SK-N-SH (cell line): ENCODE results near the gene PCNX1.
"Not testable (repeated sequence)": the region's sequence is repeated elsewhere in the genome, so short reads cannot be mapped to it uniquely, and the experiment has no call there.

Source experiments
- CTCF ChIP-seq: fragments of 200-600 bp; sonication (generic); IDR thresholded peaks from 2 replicates; pipeline ENCODE4 v1.6.1; 2017; ENCODE audit warnings: antibody characterized with exemption, mild to moderate bottlenecking, moderate library complexity
- FOXM1 ChIP-seq: IDR thresholded peaks from 2 replicates; pipeline ENCODE4 v1.4.0; 2012; ENCODE audit warnings: low read depth, mild to moderate bottlenecking
- SMC3 ChIP-seq: IDR thresholded peaks from 2 replicates; pipeline ENCODE4 v1.6.1; 2012; ENCODE audit warnings: low read depth, low read length, improper control_type of control experiment
- TAF1 ChIP-seq: IDR thresholded peaks from 2 replicates; pipeline ENCODE4 v1.6.1; 2012; ENCODE audit warnings: low read depth, mild to moderate bottlenecking, low read length, moderate library complexity, borderline replicate concordance
- TEAD4 ChIP-seq: IDR thresholded peaks from 2 replicates; pipeline ENCODE4 v1.4.0; 2012; ENCODE audit warnings: mild to moderate bottlenecking, borderline replicate concordance; ENCODE audit not compliant: insufficient read depth
- YY1 ChIP-seq: IDR thresholded peaks from 2 replicates; pipeline ENCODE4 v1.4.0; 2012; ENCODE audit warnings: low read depth, mild to moderate bottlenecking
- TF ChIP-seq, protein P1 (sequence below): IDR thresholded peaks from 2 replicates; pipeline ENCODE4 v1.4.0; 2012; ENCODE audit warnings: low read depth

DNA sequence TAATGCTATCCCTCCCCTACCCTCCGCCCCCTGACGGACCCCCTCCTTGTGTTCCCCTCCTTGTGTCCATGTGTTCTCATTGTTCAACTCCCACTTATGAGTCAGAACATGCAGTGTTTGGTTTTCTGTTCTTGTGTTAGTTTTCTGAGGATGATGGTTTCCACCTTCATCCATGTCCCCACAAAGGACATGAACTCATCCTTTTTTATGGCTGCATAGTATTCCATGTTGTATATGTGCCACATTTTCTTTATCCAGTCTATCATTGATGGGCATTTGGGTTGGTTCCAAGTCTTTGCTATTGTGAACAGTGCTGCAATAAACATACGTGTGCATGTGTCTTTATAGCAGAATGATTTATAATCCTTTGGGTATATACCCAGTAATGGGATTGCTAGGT, 112.7 kb downstream of the PCNX1 start:
- TF ChIP-seq CTCF, TEAD4, YY1, TAF1, SMC3, FOXM1: not testable (repeated sequence)
- TF ChIP-seq, protein P1, sequence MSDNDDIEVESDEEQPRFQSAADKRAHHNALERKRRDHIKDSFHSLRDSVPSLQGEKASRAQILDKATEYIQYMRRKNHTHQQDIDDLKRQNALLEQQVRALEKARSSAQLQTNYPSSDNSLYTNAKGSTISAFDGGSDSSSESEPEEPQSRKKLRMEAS = not testable (repeated sequence)
